HG03175 (cell line): ENCODE data around the gene ELF4.

Source experiments
- ATAC-seq: cut with Tn5 transposase; IDR thresholded peaks from one replicate; pipeline ENCODE4 v1.9.1; 2021; ENCODE audit warnings: mild to moderate bottlenecking, moderate library complexity; ENCODE audit not compliant: unreplicated experiment

Gene ELF4

GRCh38 chrX:130085551-130086446 is 24.5 kb downstream of the ELF4 start:
- no peak for ATAC-seq

GRCh38 chrX:130084631-130085237 is 25.6 kb downstream of the ELF4 start:
- ATAC-seq, result peak; percentile 38

DNA sequence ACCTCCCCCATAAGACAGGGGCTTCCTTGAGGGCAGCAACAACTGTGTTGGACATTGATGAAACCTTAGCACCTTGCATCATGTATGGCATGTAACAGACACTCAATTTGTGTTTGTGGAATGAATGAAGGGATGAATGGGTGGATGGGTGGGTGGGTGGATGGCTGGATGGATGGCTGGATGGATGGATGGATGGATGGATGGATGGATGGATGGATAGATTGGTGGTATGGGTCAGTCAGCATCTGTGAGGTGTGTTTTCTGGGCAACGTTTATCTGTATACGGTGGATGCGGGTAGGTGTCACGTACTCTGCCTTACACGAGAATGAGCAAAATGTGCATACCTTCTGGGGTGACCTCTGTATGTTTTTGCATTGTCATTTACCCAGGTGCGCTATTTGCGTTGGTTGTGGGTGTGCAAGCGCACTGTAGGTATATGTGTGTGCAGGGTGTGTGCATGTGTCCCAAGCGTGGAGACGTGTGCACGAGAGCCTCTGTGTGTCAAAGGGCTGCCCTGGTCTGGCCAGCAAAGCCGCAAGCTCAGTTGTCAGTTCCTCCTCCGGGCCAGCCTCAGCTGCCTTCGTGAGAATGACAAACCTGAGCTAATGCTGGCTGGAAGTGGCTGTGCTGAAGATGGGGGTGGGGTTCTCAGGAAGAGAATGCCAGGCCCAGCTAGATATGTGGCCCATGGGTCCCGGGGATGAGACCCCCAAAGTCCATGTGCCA is 26.5 kb downstream of the ELF4 start:
- peak; percentile 34 for ATAC-seq

GRCh38 chrX:130083107-130083490 is 27.2 kb downstream of the ELF4 start:
- no peak for ATAC-seq

- peak; percentile 69 for ATAC-seq
Measured at GRCh38 chrX:130082244-130083106, 27.8 kb downstream of the ELF4 start.

DNA sequence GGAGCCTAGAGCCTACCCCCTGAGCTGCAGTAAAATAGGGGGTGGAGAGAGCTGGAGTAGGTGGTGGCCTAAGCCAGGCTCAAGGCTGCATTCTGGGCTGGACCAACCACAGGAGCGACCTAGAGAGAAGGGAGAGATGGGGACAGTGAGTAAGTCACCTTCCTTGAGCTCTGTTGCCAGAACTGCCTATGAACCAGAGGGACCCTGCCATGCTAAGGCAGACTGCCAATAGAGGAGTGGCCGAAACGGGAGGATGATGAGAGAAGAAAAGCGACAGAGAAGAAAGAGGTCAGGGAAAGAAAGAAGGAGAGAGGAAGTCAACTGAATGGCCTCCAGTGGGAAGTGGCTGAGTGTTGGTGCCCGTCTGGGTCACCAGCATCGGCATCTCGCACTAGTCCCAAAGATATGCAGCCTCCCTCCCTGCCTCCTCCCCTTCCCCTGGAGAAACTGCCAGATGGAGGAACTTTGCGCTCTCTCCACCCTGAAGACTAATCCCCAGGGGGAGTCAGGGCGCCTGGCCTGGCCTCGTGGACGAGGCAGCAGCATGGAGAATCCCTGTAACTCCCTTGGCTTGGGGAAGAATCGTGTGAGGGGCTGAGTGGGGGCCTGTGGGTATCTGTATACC is 28.8 kb downstream of the ELF4 start:
- no peak for ATAC-seq

- ATAC-seq, result no peak
Measured at GRCh38 chrX:130080791-130081367, 29.4 kb downstream of the ELF4 start.

DNA sequence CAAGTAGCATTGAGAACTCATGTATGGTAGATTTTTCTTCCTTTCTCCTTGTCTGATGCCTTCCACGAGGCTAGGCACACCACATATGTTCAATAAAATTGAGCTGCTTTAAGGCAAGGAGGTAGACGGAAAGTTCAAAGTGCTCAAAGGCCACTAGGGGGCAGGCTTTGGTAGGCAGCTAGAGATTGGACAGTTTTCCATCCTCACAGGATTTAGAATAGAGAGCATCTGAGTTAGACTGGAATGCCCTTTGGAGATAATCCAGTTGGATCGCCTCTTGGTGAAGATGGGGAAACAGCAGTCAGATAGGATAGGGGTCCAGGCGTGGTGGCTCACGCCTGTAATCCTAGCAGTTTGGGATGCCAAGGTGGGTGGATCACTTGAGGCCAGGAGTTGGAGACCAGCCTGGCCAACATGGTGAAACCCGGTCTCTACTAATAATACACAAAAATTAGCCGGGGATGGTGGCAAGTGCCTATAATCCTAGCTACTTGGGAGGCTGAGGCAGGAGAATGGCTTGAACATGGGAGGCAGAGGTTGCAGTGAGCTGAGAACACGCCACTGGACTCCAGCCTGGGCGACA is 30.4 kb downstream of the ELF4 start:
- no peak for ATAC-seq

- no peak for ATAC-seq
Measured at GRCh38 chrX:130075777-130076176, 34.5 kb downstream of the ELF4 start.

DNA sequence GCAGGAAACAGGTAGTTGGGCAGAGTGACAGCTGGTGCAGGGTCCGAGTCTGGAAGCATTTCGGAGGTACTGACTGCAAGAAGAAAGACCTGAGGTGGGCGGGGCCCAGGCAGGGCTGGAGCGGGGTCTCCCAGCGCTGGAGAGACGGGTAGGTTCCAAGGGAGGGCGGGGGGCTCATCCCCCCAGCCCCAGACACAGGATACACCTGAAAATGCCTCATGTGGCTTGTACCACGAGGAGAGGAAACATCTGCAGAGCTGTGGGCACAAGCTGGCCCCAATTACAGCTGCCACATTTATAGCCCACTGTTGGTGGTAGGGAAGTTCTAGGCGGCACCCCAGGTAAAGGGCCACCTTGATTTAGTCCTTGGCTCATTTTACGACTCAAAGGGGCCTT is 38.0 kb downstream of the ELF4 start:
- ATAC-seq, result no peak

GRCh38 chrX:130071611-130072344 is 38.5 kb downstream of the ELF4 start:
- no peak for ATAC-seq

- no peak for ATAC-seq
Measured at GRCh38 chrX:130066975-130067615, 43.2 kb downstream of the ELF4 start.

DNA sequence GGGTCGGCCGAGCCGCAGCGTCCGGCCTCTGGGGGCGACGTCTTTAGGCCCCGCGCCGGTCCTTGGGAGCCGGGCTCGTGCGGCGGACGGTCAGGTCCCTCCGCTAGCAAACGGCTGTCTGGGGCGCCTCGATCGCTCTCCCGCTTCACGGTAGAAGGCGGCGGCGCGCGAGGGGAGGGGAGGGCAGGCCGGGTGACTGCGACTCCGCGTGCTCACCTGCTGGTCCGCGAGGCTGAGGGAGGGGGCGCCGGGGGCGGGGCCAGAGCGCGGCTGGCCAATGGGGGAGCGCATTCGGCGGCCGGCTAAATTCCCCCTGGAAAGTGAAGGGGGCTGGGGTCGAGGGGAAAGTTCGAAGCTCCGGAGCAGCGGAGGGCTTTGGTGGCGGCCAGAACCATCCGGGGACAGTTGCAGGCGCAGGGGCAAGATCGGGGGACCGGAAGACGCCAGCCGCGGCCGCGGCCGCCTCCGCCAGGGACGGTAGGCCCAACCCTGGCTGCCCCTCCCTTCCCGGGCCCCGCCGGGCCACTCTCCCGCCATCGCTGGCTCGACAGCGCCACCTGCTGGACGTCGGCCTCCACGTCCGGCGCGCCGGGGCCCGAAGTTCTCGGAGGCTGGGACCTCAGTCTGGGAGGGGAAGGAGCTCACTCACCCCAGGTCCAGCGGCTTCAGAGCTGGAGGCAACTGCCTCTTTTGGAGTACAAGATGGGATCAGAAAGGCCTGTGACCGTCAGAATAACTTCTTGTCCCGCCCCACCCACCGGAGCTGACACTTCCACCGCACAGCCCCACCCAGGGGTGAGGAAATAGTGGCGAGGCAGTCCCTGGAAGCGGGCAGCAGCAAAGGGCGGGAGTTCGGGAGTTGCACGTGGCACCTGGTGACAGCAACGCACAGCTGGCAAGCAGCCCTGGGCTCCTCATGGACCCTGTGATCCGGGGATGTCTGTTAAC is 49.9 kb downstream of the ELF4 start:
- peak; percentile 94 for ATAC-seq

DNA sequence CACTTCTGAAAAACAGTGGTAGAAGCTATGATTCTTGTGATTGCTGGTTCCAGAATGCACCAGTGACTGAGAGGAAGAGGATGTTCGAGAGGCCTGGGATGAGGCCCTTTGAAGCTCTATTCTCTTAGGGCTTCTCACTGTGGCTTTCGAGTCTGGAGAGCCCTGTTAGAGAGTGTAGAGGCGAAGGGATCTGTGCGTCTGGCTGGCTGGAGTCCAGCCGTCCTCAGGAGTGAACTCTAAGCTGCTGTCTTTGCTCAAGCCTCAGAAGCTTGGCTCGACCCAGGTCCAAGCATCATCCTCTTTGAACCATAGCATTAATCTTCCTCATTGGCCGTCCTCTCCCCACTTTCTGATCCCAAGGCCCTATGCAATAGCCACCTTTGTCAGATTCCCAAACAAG is 51.6 kb downstream of the ELF4 start:
- no peak for ATAC-seq

DNA sequence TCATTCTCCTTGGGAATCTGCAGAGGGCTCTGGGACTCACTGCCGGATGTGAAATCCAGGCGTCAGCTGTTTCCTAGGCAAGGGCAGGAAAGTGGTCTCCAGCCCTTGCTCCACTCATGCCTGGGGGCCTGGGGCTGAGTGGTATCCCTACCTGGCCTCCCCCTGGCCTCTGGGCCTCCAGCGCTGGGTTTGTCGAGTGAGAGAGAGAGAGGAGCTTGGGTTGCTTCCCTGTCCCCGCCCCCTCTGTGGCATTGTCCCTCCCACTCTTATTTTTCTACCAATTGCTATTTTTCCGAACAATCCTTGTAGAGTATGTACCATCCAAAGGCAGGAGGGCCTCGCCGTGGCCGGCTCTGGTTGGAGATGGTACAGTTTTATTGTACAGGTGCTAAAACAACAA is 53.1 kb downstream of the ELF4 start:
- no peak for ATAC-seq

GRCh38 chrX:130055899-130056298 is 54.4 kb downstream of the ELF4 start:
- no peak for ATAC-seq

GRCh38 chrX:130055103-130055502 is 55.2 kb downstream of the ELF4 start:
- ATAC-seq, result no peak
